ENCODE measurements around the gene MPHOSPH8.

DNA sequence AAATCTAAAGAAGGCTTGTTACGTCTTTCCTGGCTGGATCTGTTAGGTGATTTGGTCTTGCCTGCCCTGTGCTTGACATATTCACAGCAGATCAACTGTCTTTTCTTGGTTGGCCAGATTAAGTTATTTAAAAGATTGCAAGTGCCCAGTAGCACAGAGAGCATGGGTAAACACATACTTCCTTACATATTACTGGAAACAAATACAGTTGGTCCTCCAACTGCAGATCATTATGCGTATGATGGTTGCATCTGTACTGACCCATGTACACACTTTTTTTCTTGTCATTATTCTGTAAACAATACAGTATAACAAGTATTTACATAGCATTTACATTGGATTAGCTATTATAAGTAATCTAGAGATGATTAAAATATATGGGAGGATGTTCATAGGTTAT lies 9.2 kb upstream of the MPHOSPH8 start:
- TF ChIP-seq, protein P1, sequence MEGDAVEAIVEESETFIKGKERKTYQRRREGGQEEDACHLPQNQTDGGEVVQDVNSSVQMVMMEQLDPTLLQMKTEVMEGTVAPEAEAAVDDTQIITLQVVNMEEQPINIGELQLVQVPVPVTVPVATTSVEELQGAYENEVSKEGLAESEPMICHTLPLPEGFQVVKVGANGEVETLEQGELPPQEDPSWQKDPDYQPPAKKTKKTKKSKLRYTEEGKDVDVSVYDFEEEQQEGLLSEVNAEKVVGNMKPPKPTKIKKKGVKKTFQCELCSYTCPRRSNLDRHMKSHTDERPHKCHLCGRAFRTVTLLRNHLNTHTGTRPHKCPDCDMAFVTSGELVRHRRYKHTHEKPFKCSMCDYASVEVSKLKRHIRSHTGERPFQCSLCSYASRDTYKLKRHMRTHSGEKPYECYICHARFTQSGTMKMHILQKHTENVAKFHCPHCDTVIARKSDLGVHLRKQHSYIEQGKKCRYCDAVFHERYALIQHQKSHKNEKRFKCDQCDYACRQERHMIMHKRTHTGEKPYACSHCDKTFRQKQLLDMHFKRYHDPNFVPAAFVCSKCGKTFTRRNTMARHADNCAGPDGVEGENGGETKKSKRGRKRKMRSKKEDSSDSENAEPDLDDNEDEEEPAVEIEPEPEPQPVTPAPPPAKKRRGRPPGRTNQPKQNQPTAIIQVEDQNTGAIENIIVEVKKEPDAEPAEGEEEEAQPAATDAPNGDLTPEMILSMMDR (conservative IDR thresholded peaks at IDR 0.05) = no peak
- TF ChIP-seq ZFX (IDR thresholded peaks at IDR 0.05) = no peak
